ENCODE data around the gene ZNF330.

DNA sequence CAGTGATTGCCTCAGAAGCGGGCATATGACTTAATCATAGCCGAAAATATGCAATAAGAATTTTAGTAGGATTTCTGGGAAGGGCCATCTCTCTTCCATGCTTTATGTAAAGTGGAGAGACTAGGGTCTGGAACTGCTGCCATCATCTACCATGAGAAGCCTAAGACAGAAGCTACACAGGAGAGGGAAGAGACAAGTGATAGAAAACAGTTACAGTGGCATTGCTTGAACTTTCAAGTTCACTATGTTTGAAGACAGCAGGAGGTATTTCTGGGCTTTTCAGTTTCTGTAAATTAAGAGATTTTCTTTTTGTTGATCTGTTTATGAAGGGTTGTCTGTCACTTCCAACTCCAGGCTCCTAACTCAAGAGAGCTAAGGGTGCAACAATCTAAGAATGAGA is 62.5 kb downstream of the ZNF330 start:
- TF ChIP-seq POLR2A (IDR thresholded peaks at IDR 0.05; ENCODE audit: low read depth, low read length) (no peak), POLR2AphosphoS5 (IDR thresholded peaks at IDR 0.05; ENCODE audit: low read depth, low read length) (no peak), TAF1 (IDR thresholded peaks at IDR 0.05; ENCODE audit: borderline replicate concordance, low read depth, low read length) (no peak)

All from GM12892 (cell line).